CD4-positive, alpha-beta T cell treated with Interleukin-17A for 4 hours (primary cell): ENCODE data around the gene CTPS1.

Experiments
- DNase-seq: peaks from one replicate; pipeline ENCODE4 v3.0.0-alpha.2; 2020; ENCODE audit warnings: mixed read lengths

Gene CTPS1

DNA sequence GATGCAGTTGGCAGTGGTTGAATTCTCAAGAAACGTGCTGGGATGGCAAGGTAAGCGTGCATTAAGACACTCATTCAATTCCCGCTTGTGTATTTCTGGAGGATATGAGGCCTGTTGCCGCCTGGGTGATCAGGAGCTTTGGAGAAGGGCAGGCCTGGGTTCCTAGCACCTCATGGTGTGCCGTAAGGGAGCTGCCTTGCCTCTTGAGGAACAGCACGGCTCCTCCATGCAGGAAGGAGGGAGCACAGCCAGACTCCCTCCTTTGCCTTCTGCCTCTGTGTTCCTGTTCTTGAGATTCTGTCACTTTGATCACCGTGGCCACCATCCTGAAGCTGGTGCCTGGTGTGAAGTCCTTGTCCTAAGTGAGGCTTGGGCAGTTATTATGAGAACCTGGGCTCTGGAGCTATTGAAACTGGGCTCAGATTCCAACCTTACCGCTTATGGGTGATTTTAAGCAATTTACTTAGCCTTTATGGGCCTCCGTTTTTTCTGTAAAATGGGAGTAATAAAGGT, 23.7 kb downstream of the CTPS1 start:
- no peak for DNase-seq

DNA sequence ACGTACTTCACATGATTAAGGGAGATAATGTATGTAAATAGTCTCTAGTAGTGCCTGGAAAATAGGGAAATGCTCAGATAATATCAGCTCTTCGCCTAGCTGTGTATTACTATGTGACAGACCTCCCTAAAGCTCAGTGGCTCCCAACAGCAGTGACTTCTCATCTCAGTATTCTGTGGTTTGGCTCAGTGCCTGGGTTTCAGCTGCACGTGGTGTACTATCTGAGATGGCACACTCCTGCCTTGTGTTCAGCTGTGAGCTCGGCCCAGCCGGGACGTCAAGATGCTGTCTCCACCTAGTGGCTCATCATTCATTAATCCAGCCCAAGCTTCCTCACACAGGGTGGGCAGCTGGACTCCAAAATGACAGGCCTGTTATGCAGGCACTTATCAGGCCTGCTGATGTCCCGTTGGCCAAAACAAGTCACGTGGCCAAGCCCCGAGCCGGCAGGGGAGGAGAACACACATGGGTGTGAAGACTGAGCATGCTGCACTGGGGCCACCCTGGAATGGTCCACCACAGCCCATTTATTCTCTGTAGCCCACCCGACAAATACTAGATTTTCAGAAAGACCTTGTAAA, 24.2 kb downstream of the CTPS1 start:
- DNase-seq, result peak; percentile 90

DNA sequence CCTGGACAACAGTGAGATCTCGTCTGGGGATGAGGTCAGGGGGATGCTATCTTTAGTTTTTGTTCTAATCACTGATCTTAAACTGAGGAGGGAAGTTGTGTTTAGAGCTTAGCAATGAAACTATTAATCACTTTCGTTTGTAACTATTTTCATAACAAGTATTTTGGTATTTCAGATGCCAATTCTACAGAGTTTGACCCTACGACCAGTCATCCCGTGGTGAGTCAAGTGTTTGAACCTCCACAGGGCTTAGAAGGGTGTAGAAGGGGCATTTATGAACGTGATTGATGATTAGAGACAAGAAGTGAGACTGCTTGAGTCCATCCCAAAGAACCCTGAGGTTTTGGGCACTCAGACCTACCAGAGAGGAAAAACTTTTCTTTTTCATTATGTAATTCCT, 26.4 kb downstream of the CTPS1 start:
- no peak for DNase-seq

DNA sequence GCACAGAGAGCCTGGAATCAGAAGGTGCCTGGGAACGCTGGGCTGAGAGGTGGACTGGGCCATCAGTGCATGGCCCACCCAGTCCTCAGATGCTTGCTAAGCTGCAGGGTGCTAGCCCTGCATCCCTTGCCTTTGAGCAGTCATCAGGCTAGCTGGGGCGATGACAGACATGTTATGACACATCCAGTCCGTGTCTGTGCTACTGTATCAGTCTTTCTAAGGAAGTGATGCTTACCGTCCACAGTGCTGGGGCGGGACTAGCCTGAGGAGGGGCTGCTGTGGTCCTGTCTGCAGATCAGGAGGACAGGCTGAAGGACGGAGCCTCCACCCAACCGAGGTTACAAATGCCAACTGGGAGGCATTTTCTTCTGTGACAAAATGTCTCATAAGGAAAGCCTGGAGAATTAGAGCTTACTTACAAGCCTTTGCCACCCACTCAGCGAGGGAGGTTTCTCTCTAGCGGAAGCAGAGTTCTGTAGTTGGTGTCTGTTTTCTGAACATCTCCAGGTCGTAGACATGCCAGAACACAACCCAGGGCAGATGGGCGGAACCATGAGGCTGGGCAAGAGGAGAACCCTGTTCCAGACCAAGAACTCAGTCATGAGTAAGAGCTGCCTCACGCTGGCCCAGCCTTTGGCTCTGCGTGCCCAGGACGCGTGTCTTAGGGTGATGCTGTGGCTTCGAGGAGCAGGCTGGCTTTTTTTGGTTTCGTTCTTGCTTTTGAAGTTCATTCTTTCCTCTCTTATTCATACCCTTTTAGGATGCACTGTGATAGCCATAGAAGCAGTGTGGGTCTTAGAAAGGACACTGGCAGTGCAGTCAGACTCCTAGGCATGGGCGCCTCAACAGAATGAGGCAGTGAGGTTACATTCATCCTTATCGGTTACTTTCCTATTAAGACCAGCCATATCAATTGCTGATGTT, 27.7 kb downstream of the CTPS1 start:
- DNase-seq, result no peak

DNA sequence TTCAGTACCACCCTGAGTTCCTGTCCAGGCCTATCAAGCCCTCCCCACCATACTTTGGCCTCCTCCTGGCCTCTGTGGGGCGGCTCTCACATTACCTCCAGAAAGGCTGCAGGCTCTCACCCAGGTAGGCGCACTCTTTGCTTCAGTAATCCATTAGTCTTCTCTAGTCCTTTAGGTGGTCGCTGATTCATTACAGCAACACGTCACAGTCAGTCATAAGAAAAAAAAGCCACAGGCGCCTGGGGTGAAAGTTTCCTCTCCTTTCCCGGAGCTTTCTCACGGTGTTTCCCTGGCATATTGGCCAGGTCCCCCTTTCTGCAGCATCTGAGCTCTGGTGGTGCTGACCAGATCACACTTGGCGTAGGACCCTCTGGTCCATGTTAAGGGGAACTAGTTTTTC, 30.0 kb downstream of the CTPS1 start:
- no peak for DNase-seq

DNA sequence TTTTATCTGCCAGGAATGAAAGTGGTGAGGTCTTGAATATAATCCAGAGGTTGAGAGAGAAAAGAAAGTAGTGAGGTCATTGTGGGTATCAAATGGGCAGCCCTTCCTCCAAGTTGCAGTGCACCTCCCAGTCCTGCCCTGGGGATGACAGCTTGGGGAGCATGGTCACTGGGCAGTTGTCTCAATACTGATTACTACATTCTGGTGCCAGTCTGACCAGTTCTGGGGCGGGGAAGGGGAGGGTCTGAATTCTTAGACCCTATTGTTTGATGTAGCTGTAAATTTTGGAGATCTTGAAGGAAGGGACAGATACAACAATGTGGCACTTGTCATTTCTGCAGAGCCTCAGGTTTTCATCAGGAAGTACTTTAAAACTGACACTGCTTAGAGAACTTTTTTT, 30.8 kb downstream of the CTPS1 start:
- no peak for DNase-seq

DNA sequence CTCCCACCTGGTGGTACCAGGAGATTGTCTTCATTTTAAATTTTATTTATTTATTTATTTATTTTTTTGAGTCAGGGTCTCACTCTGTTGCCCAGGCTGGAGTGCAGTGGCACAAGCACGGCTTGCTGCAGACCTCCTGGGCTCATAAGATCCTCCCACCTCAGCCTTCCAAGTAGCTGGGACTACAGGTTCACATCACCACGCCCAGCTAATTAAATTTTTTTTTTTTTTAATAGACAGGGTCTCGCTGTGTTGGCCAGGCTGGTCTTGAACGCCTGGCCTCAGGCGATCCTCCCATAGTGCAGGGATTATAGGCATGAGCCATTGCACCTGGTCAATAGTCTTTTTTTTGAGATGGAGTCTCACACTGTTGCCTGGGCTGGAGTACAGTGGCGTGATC, 33.5 kb downstream of the CTPS1 start:
- DNase-seq, result no peak

DNA sequence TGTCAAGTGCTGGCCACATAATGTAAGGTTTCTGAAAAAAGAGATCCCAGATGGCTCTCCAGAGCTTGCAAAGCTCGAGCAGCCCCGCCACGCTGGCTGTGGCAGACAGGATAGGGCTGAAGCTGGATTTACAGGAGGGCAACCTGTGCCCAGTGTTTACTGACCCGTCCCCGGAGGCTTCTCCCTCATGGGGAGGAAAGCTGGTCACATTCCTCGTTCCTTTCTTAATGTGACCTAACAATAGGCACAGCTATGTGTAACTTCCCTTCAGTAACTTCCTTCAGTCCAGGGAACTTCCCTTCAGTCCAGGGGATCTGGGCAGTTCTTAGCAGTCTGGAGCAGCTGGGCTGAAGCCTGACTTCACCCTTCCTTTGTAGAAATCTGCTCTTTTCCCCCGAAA, 34.3 kb downstream of the CTPS1 start:
- no peak for DNase-seq

DNA sequence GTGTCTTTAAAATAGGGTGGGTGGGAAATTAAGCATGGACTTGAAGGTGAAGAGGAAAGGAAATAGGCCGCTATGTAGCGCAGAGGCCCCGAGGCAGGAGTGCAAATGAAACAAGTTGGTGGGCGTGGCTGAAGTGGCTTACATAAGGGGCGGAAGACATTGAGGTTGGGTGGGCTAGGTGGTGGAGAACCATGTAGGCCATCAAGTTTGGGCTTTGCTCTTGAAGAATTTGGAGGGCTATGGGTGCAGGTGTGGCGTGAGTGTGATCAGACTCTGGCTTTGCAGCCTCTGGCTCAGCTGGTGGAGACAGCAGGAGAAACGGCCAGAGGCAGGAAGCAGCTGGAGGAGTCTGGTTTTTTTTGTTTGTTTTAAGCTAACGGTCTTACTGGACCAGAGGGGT, 35.4 kb downstream of the CTPS1 start:
- DNase-seq, result no peak

DNA sequence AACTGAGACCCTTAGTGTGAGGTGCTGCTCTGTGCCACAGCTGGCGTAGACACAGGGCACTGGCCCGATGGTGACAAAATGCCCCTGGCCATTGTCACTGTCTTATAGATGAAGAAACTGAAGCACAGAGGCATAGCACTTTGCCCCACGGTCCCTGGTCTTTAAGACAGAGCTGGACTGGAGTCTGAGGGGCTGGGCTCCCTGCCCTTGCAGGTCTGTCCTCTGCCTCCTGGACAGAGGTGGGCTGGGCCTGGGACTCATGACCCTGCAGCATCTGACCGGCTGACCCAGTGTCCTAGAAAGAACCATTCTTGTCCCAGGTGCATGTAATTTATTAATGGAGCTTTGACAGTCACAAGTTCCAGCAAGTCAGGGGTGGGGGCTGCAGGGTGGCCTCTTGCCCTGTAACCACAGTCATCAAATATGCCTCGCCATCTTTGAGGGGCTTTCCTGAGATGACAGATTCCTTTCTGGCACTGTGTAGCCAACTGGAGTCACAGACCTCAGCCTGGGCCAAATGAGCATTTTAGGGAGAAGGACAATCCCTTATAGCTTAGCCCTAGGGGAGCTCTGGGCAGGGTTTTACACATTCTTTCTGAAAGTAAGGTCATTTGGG, 35.9 kb downstream of the CTPS1 start:
- DNase-seq, result no peak

DNA sequence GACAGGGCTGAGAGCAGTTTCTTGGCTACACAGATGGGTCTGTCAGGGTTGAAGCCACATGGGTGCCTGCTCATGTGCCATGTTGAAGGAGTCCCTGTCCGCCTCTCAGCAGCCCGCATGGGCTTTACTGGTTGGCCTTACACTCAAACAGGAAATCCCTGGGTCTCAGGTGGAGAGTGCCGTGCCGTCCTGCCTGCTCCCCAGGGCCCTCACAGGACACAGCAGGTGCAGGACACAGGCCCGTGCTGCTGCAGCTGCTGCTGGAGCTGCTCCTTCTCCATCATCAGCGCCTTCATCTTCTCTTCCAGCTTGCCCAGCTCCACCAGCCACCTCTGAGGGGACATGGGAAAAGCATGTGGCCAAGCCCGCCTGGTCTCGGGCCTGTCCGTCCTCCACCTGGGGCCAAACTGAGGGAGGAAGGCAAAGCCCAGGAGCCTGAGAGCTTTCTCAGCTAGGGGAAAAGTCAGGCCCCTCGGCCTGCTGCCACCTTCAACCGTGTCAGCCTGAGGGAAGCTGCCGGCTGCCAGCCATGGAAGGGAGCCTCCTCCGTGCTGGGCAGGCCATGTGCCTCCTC, 36.5 kb downstream of the CTPS1 start:
- DNase-seq, result no peak

DNA sequence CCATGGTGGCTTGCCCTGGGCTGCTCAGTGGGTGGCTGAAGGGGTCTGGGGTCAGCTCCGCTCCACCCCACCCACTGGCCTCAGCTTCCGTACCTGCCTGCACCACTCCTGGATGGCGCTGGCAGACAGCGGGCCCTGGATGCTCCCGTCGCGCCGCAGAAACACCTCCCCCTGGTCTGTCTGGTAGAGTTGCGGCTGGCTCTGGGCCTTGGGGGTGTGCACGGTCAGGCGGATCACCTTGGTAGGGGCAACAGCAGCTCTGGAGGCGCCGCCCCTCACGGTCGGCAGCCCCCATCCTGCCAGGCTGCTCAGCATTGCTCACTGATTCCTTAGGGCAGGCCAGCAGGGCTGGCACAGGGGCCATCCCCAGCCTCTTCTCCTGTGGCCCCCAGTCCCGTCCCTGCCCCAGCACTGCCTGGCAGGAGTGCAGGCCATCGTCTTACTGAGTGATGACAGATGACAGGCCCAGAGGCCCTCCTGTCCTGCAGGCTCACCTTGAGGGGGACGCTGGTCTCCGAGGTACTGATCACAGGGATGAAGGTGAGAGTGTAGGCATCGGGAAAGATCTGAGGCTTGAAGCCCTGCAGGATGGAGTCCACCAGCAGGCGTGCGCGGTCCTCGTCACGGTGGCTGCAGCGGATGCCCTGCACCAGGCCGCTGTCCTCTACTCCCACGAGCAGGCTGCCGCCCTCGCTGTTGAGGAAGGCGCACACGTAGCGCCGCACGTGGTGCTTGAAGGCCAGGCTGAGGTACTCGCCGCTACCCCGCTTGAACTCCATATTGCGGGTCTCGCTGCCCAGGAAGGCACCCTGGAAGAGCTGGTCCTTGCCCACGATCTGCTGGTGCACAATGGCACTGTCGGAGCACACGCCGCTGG, 37.9 kb downstream of the CTPS1 start:
- DNase-seq, result no peak

DNA sequence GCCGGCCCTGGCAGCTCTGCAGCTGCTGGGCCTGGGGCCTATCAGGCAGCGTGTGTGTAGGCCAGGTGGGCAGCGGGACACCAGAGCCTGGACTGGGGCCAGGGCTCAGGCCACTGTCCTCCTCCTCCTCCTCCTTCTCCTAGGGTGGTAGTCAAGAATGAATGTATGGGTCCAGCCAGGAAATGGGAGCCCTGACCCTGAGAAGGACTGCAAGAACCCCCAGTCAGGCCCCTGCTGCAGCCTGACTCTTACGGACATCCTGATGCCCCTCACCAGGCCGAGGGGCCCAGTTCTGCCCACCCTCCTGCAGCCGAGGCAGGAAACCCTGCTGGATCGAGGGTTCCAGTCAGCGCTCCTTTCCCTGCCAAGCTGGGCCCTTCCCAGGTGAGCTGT, 38.5 kb downstream of the CTPS1 start:
- DNase-seq, result no peak

DNA sequence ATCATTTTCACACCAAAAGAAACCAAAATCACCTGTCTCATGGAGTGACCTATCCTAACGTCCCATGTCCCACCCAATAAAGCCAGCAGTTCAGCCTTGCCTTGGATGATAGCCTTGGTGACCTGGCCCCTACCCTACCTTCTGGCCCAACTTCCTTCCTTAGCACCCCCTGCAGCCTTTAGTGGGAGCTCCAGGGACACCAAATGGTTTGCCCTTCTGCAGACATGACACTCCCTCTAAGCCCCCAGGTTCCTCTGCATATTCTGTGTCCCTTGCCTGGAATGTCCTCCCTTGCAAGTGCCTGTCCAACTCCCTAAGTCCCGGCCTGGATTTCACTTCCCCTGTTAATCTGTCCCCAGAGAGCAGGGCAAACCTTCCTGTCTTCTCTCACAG, 39.9 kb downstream of the CTPS1 start:
- no peak for DNase-seq

DNA sequence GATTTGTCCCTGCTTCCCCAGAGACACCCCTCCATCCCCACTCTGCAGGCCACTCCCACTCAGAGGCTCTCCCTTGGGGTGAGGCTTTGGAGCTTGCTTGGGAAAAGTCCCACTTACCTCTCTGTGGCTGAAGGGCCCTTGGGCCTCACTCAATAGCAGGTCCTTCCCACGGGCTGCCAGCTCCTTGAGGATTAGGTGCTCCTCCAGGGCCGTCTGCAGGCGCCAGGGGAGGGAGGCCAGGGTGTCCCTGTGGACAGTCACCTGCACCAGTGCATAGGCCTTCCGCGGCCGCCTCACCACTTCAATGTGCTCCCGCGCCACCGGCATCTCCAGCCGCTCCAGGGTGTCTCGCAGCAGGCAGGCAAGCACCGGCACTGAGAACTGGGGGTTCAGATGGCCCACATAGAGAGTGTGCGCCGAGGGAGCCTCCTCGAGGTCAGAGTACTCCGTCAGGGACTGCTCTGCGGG, 40.6 kb downstream of the CTPS1 start:
- no peak for DNase-seq

DNA sequence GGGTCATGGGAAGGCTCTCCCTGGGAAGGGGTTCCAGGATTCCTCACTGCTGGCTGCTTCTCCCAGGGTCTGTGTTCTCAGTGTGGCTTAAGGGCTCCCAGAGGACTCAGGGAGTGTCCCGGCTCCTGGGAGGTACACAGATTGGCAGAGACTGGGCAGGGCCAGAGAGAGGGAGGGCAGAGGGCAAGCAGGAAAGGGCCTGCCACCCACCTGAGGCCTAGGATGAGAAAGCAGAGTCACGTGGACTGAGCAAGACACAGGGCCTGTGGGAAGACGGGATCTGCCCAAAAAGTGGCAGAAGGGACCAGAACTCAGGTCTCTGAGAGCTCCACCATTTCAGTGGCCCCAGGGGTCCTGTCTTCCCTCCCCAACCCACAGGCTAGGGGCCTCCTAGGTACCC, 41.2 kb downstream of the CTPS1 start:
- DNase-seq, result no peak

DNA sequence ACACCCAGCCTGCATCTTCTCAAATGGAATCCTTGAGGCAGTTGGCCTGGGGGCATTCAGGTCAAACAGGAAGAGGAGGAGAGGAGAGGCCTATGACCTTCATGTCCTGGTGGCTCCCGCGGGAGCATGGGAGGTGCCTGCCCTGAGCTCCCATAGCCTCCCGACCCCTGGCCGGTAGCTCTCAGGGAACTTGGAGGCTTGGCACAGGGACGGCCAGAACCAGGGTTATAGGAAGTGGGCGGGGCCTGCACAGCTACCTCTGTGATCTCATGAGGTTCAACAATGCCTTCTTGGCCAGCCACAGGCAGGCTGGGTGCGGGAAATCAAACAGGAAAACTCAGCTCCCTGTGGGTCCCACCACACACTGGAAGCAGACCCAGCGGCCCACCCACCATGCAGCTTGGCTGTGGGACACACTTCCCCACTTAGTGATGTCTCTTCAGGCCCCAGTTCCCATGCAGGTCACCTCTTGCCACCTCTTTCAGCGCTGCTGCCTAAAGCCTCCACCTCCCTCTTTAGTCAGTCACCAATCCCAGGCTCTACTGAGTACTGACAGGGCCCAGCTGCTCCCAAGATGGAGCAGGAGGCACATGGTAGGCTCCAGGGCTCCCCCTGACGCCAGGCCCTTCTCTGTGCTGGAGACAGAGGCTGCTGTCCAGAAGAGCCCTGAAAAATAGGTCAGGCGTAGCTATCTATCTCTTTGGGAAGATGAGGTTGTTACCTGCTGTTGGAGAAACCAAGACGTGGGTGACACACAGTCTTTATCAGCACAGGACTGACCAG, 42.2 kb downstream of the CTPS1 start, which contains the start of gene SLFNL1:
Gene SLFNL1, minus strand, starts transcription at position 200 of the 783 bp plus-strand sequence. CDS start 1,065 bp downstream, outside the sequence.
- DNase-seq, result no peak

DNA sequence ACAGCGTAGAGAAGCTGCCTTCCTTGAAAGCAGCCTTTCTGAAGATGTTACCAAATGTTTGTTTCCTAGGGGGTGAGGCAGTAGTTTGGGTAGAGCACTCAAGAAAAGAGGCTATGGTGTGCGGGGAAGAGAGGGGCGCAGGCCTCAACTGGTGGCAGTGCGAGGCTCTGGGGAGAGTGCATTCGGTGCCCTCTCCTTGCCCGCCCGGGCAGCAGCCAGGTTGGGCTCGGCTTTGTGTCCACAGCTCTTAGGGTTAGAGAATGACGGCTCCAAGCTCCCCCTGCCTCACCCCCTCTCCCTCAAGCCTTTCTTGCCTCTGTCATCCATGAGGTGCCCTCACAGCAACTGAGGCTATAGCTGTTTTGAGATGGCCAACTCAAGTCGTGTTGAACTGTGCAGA, 42.9 kb downstream of the CTPS1 start:
- DNase-seq, result no peak

DNA sequence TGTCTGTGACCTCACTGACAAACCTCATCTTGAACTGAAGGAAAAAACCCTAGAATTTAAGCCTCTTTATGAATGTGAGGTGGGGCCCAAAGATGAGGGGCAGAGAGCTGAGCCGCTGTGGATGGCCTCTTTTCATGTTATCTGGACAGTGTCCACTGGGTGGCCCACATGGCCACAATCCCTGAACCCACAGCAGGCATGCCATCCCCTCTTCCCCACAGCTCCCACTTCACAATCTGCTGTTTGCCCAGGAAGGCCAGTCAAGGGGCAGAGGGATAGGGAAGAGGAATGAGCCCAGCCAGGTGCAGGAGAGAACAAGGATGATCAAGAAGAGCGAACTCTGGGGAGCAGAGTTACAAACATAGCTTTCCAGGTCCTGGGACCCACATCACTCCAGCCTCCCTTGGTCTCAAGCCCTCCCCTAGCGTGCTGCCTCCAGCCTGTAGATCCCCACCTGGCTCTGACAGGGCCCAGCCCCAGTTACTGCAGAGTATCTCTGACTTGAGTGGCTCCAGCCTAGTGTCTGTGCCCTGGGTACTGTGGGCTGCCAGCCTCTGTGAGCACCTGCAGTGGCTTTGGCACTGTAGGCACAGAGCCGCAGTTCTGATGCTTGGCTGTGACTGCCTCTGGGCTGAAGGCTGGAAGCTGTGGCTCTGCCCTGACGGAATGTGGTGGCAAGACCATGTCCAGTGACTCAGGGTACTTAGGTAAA, 43.9 kb downstream of the CTPS1 start:
- no peak for DNase-seq

DNA sequence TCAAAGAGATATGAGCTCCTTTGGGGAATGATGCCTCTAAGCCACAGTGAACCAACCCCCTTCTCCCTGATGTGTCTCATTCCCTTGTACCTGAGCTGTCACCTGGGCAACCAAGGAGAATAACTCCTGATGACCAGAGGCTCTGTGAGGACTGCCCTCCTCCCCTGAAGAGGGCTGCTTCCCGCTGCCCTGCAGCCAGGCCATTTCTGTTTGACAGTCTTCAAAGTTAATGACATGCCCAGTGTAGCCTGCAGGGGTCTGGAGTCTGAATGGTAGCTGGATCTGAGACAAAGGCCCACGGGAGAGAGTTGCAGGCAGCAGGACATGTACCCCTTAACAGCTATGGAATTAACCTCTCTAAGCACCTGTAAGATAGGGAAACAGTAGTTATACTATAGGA, 45.5 kb downstream of the CTPS1 start:
- DNase-seq, result no peak
